Measurements from ENCODE around the gene TAF12. TPM values are rescaled to one million over a fixed set of nuclear protein-coding genes. Genes with fewer than 3 reads are reported as not detected.
"Not testable (repeated sequence)": the region's sequence is repeated elsewhere in the genome, so short reads cannot be mapped to it uniquely, and the experiment has no call there.

TAF12 gene
- total RNA-seq, 1 experiment from 2014 or later: 29.7 TPM

DNA sequence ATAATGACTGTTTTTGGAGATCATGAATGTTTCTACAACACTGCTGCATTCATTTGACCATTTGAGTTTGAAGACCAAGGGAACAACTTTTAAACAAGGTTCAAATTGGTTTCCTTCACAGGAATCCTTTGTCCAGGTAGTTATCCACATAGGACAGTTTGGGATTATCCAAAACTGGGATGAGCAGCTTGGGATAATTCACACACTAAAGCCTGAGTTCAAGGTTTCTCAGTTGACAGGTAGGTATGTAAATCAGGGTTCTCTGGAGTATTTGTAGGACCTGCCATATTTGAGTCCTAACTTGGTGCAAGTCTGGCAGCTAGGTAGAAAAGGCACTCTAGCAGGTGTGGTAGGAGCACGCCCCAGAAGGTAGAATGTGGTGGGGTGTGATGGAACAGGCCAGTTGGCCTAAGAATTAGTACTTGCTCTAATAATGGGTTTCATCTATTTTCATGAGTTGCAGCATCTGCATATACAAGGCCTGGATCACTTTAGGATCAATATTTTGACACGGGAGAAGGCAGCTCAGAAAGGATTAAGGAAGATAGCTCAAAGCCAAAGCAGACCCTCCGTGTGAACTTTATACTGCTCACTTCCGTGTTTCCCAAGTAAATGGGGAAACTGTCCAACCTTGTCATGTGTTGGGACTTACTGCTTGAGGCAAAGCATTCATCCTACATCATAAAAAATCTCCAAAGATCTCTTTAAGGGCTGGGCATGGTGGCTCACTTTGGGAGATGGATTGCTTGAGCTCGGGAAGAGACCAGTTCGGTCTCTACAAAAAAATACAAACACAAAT lies 64.9 kb downstream of the TAF12 start:
- H3K36me3 Mint-ChIP-seq (ENCODE audit: insufficient read depth, unreplicated experiment): peaks cover 78% of the 10 kb centered on the region
- no peaks in the 10 kb centered on the region for H3K9me3 Mint-ChIP-seq (ENCODE audit: unreplicated experiment)
- ChIA-PET CTCF (interaction anchor here (0.6 to 5.4 kb wide), 4 partner anchors 11 to 218 kb away, joined by 3 to 28 read pairs (median 6); no protein-coding TSS in a partner anchor), POLR2A (interaction anchor here (0.9 to 6.6 kb wide), 8 partner anchors 25 to 140 kb away, joined by 3 to 147 read pairs (median 6); partner anchors contain the start of genes RCC1 and RNU11)
- peak overlapping the region; percentile 7 for H3K4me3 Mint-ChIP-seq (ENCODE audit: unreplicated experiment)
- DNase-seq (ENCODE audit: unreplicated experiment): no peak
- TF ChIP-seq CTCF (IDR thresholded peaks at IDR 0.05; ENCODE audit: unreplicated experiment): no peak
- peaks cover 11% of the 10 kb centered on the region for H3K4me1 Mint-ChIP-seq (ENCODE audit: insufficient read depth, unreplicated experiment)
- peak overlapping the region; percentile 61 for H3K27ac Mint-ChIP-seq (ENCODE audit: low read depth, unreplicated experiment)
- no peaks in the 10 kb centered on the region for H3K27me3 Mint-ChIP-seq (ENCODE audit: insufficient read depth, unreplicated experiment)
- intact Hi-C loops (cut with micrococcal nuclease): no loop called here
- no TSS peak for BruUV-seq (replicated peaks)

DNA sequence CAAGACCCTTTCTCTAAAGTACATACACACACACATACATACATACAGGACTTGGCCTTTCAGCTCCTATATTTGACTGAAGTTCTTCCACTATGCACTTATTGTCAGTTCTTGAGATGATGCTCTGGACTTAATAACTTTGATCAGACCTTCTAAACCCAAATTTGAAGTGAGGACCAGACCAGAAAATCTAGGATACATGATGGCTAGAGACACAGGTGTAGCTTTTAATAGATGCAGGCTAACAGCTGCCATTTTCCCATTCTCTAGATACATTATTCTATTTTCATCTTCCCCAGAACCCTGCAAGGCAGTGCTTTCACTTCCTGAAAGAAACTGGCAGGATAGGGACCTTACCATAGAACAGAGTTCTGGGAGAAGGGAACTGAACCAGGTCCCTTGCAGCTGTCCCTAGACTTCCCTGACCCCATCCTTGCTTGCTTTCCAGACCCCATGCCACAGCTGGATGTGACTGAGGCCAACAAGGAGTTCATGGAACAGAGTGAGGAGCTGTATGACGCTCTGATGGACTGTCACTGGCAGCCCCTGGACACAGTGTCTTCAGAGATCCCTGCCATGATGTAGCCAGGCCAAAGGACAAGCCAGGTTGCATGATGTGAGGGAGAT lies 65.7 kb downstream of the TAF12 start:
- POLR2A ChIA-PET: interaction anchor here (0.9 to 5.4 kb wide), 7 partner anchors 25 to 328 kb away, joined by 3 to 64 read pairs (median 4); partner anchors contain the start of genes RCC1, TAF12 and TRNAU1AP

DNA sequence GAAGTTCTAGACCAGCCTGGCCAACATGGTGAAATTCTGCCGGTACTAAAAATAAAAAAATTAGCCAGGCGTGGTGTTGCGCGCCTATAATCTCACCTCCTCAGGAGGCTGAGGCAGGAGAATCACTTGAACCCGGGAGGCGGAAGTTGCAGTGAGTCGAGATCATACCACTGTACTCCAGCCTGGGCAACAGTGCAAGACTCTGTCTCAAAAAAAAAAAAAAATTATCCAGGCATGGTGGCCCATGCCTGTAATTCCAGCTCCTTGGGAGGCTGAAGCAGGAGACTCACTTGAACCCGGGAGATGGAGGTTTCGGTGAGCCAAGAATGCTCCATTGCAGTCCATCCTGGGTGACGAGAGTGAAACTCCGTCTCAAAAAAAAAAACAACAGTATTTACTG lies 69.3 kb downstream of the TAF12 start:
- Mint-ChIP-seq H3K36me3 (ENCODE audit: insufficient read depth, unreplicated experiment) (peaks cover 79% of the 10 kb centered on the region), H3K9me3 (ENCODE audit: unreplicated experiment) (no peaks in the 10 kb centered on the region), H3K27me3 (ENCODE audit: insufficient read depth, unreplicated experiment) (no peaks in the 10 kb centered on the region), H3K4me3 (ENCODE audit: unreplicated experiment) (no peak overlapping the region), H3K27ac (ENCODE audit: low read depth, unreplicated experiment) (no peak overlapping the region), H3K4me1 (ENCODE audit: insufficient read depth, unreplicated experiment) (no peaks in the 10 kb centered on the region)
- no TSS peak for BruUV-seq (replicated peaks)
- no peak for DNase-seq (ENCODE audit: unreplicated experiment)
- CTCF ChIA-PET: interaction anchor here (0.6 to 0.7 kb wide), 2 partner anchors 22 to 67 kb away, joined by 3 to 4 read pairs; no protein-coding TSS in a partner anchor
- TF ChIP-seq CTCF (IDR thresholded peaks at IDR 0.05; ENCODE audit: unreplicated experiment): no peak
- POLR2A ChIA-PET: interaction anchor here (3.8 kb wide), 1 partner anchor 8 kb away, joined by 26 read pairs; no protein-coding TSS in a partner anchor
- intact Hi-C loops (cut with micrococcal nuclease): no loop called here

More for the DNA sequence above, 65.7 kb downstream of the TAF12 start:
- CTCF ChIA-PET: interaction anchor here (1.3 kb wide), 1 partner anchor 60 kb away, joined by 5 read pairs; no protein-coding TSS in a partner anchor
- Mint-ChIP-seq H3K9me3 (ENCODE audit: unreplicated experiment) (no peaks in the 10 kb centered on the region), H3K27ac (ENCODE audit: low read depth, unreplicated experiment) (peak overlapping the region; percentile 39), H3K36me3 (ENCODE audit: insufficient read depth, unreplicated experiment) (peaks cover 82% of the 10 kb centered on the region), H3K27me3 (ENCODE audit: insufficient read depth, unreplicated experiment) (no peaks in the 10 kb centered on the region), H3K4me3 (ENCODE audit: unreplicated experiment) (no peak overlapping the region), H3K4me1 (ENCODE audit: insufficient read depth, unreplicated experiment) (peaks cover 10% of the 10 kb centered on the region)
- no TSS peak for BruUV-seq (replicated peaks)
- TF ChIP-seq CTCF (IDR thresholded peaks at IDR 0.05; ENCODE audit: unreplicated experiment): no peak
- DNase-seq (ENCODE audit: unreplicated experiment): peak; percentile 29
- intact Hi-C loops (cut with micrococcal nuclease): no loop called here

- CTCF ChIA-PET; H3K9me3 Mint-ChIP-seq (ENCODE audit: unreplicated experiment); H3K4me1 Mint-ChIP-seq (ENCODE audit: insufficient read depth, unreplicated experiment); H3K4me3 Mint-ChIP-seq (ENCODE audit: unreplicated experiment); H3K27me3 Mint-ChIP-seq (ENCODE audit: insufficient read depth, unreplicated experiment); intact Hi-C loops (cut with micrococcal nuclease); H3K27ac Mint-ChIP-seq (ENCODE audit: low read depth, unreplicated experiment); BruUV-seq (replicated peaks): not testable (repeated sequence)
- DNase-seq (ENCODE audit: unreplicated experiment): peak; percentile 85
- POLR2A ChIA-PET: interaction anchor here (1.4 to 3.8 kb wide), 2 partner anchors 9 to 96 kb away, joined by 3 to 26 read pairs; partner anchors contain the start of gene GMEB1
- peaks cover 79% of the 10 kb centered on the region for H3K36me3 Mint-ChIP-seq (ENCODE audit: insufficient read depth, unreplicated experiment)
Observed at GRCh38 chr1:28572891-28573290, 70.0 kb downstream of the TAF12 start.

All from MCF 10A (cell line).